PC-9 (cell line): ENCODE measurements around the gene STAB2. TPM values are rescaled to one million over a fixed set of nuclear protein-coding genes. Genes with fewer than 3 reads are reported as not detected.

ENCODE experiments used
- BruUV-seq: library from RNA; stranded (reverse); fragments of 400-500 nt; replicated peaks from 2 replicates; lab custom pipeline; 2021; lab: Mats Ljungman, UMichigan
- CTCF ChIA-PET: fragments of 300-600 bp; sonication (Branson Sonifier 250); formaldehyde crosslinking; loops from one replicate; lab custom pipeline; 2022; ENCODE audit warnings: antibody characterized with exemption; lab: Charles Lee
- POLR2A ChIA-PET: fragments of 300-600 bp; sonication (Branson Sonifier 250); formaldehyde crosslinking; loops from one replicate; lab custom pipeline; 2022; ENCODE audit warnings: antibody characterized with exemption; ENCODE audit not compliant: unreplicated experiment; lab: Charles Lee
- DNase-seq, 2 experiments: peaks; one replicate each; pipeline versions ENCODE4 v3.0.0 to v3.0.0-alpha.2; 2015 to 2022; ENCODE audit warnings: mixed read lengths in 1 of 2
- H2AFZ ChIP-seq: fragments of 200-600 bp; sonication (generic); 2 replicates; pipeline ENCODE4 v1.8.1; 2017; ENCODE audit warnings: antibody characterized with exemption
- H3F3A ChIP-seq: fragments of 200-600 bp; sonication (generic); 2 replicates; pipeline ENCODE4 v1.8.1; 2017; ENCODE audit warnings: antibody characterized with exemption, mild to moderate bottlenecking, low read depth; ENCODE audit not compliant: insufficient read depth
- H3K27ac ChIP-seq: fragments of 200-600 bp; sonication (generic); 2 replicates; pipeline ENCODE4 v1.6.1; 2016; ENCODE audit warnings: mixed run types
- H3K27me3 ChIP-seq: fragments of 200-600 bp; sonication (generic); 2 replicates; pipeline ENCODE4 v1.6.1; 2016; ENCODE audit warnings: low read depth, mixed run types; ENCODE audit not compliant: insufficient read depth
- H3K36me3 ChIP-seq: fragments of 200-600 bp; sonication (generic); 2 replicates; pipeline ENCODE4 v1.6.1; 2016; ENCODE audit warnings: low read depth, mixed run types
- H3K4me1 ChIP-seq: fragments of 200-600 bp; sonication (generic); replicated peaks from 2 replicates; pipeline ENCODE4 v1.6.1; 2016; ENCODE audit warnings: mixed run types; ENCODE audit not compliant: insufficient read depth
- H3K4me2 ChIP-seq: fragments of 200-600 bp; sonication (generic); 2 replicates; pipeline ENCODE4 v1.6.1; 2017; ENCODE audit warnings: mixed run types
- H3K4me3 ChIP-seq: fragments of 200-600 bp; sonication (generic); 2 replicates; pipeline ENCODE4 v1.6.1; 2016; ENCODE audit warnings: mixed run types
- H3K79me2 ChIP-seq: fragments of 200-600 bp; sonication (generic); 2 replicates; pipeline ENCODE4 v1.6.1; 2017; ENCODE audit warnings: low read depth, mixed run types
- H3K9me2 ChIP-seq: fragments of 200-600 bp; sonication (generic); 2 replicates; pipeline ENCODE4 v1.8.1; 2017; ENCODE audit warnings: mild to moderate bottlenecking; ENCODE audit not compliant: insufficient read depth
- H3K9me3 ChIP-seq: fragments of 200-600 bp; sonication (generic); 2 replicates; pipeline ENCODE4 v1.8.1; 2016; ENCODE audit warnings: low read depth; ENCODE audit not compliant: insufficient read depth
- H4K20me1 ChIP-seq: fragments of 200-600 bp; sonication (generic); 2 replicates; pipeline ENCODE4 v1.8.1; 2017; ENCODE audit not compliant: insufficient read depth
- CTCF ChIP-seq: fragments of 200-600 bp; sonication (generic); conservative IDR thresholded peaks from 2 replicates; pipeline ENCODE4 v1.6.1; 2017; ENCODE audit warnings: mixed run types, antibody characterized with exemption, mild to moderate bottlenecking, moderate library complexity
- EZH2 ChIP-seq: fragments of 200-600 bp; sonication (generic); IDR thresholded peaks from 2 replicates; pipeline ENCODE4 v1.8.0; 2017; ENCODE audit warnings: antibody characterized with exemption, low read depth
- intact Hi-C: fragments of 100-400 bp; cut with micrococcal nuclease; formaldehyde crosslinking; loops from one replicate; pipeline ENCODE4 v1.10.0; 2022; ENCODE audit not compliant: unreplicated experiment
- total RNA-seq: library from RNA; stranded (reverse); gene quantifications from 2 replicates; pipeline ENCODE4 v1.2.3, GENCODE V29; 2021

The STAB2 gene
- total RNA-seq, 1 experiment from 2014 or later = not detected

DNA sequence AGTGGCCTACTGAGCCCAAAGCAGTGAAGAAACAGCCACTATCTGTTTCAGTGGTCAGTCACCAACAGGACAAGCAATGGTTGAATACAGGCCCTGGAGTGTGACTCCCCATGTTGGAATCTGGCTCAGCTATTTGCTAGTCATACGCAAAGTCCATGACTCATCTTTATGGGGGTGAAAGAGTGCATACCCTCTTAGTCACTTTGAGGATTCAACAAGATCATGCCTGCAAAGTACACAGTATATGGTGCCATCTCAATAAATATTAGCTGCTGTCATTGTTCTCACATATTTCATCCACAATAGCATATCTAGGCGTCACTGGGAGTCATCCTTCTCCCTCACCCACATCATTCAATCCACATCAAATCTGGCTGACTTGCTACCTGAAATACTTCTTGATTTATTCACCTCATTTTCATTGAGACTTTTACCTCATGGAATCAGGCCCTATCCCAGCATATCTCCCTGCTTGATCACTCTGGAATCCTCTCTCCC, 26.4 kb upstream of the STAB2 start:
- Histone ChIP-seq H3K4me3 (no peak overlapping the region), H2AFZ (no peak overlapping the region), H3K9me2 (no peaks in the 10 kb centered on the region), H3K4me2 (peak overlapping the region; percentile 29; the same call in 1 of the 2 replicates), H3K9me3 (peaks cover 6% of the 10 kb centered on the region), H3K36me3 (no peaks in the 10 kb centered on the region), H3K27ac (peak overlapping the region; percentile 43), H3K79me2 (no peaks in the 10 kb centered on the region), H3K27me3 (no peaks in the 10 kb centered on the region), H3K4me1 (peaks cover 14% of the 10 kb centered on the region), H4K20me1 (no peaks in the 10 kb centered on the region), H3F3A (no peaks in the 10 kb centered on the region)
- ChIA-PET CTCF (interaction anchor here (0.6 kb wide), 1 partner anchor 515 kb away, joined by 3 read pairs; no protein-coding TSS in a partner anchor), POLR2A (interaction anchor here (0.6 kb wide), 1 partner anchor 560 kb away, joined by 8 read pairs; no protein-coding TSS in a partner anchor)
- no TSS peak for BruUV-seq
- intact Hi-C loops = loop anchor here (2.0 kb wide), 1 partner anchor 280 kb away; the partner anchor contains the start of gene NT5DC3
- DNase-seq = peak; percentile 67 to 91
- TF ChIP-seq CTCF (no peak), EZH2 (no peak)

GRCh38 chr12:103561174-103561573, 25.9 kb upstream of the STAB2 start:
- Histone ChIP-seq H3K4me3 (no peak overlapping the region), H3K4me1 (peaks cover 14% of the 10 kb centered on the region), H3K27me3 (no peaks in the 10 kb centered on the region), H3K4me2 (peak overlapping the region; percentile 29; the same call in 1 of the 2 replicates), H3K36me3 (no peaks in the 10 kb centered on the region), H3K9me3 (peaks cover 11% of the 10 kb centered on the region), H4K20me1 (no peaks in the 10 kb centered on the region), H3K9me2 (no peaks in the 10 kb centered on the region), H3K79me2 (no peaks in the 10 kb centered on the region), H3K27ac (peak overlapping the region; percentile 43), H3F3A (no peaks in the 10 kb centered on the region), H2AFZ (no peak overlapping the region)
- DNase-seq = peak in 1 of 2 experiments; percentile 15
- CTCF ChIA-PET = interaction anchor here (0.6 kb wide), 1 partner anchor 516 kb away, joined by 3 read pairs; no protein-coding TSS in a partner anchor
- BruUV-seq = TSS peak; percentile 50
- POLR2A ChIA-PET = interaction anchor here (0.6 kb wide), 1 partner anchor 560 kb away, joined by 8 read pairs; no protein-coding TSS in a partner anchor
- intact Hi-C loops = loop anchor here (2.0 kb wide), 1 partner anchor 280 kb away; the partner anchor contains the start of gene NT5DC3
- TF ChIP-seq CTCF (no peak), EZH2 (no peak)

GRCh38 chr12:103566398-103566797, 20.7 kb upstream of the STAB2 start:
- CTCF ChIA-PET = no interaction called here
- peaks cover 14% of the 10 kb centered on the region; the same call in 1 of the 2 replicates for H3K9me3 ChIP-seq

More at GRCh38 chr12:103566398-103566797, 20.7 kb upstream of the STAB2 start:
- Histone ChIP-seq H3K27ac (no peak overlapping the region), H3K4me3 (no peak overlapping the region), H3K9me2 (no peaks in the 10 kb centered on the region), H3K27me3 (peaks cover 14% of the 10 kb centered on the region; the same call in 1 of the 2 replicates), H3F3A (no peaks in the 10 kb centered on the region), H4K20me1 (no peaks in the 10 kb centered on the region), H3K79me2 (no peaks in the 10 kb centered on the region), H3K36me3 (no peaks in the 10 kb centered on the region), H3K4me2 (no peak overlapping the region), H3K4me1 (no peaks in the 10 kb centered on the region), H2AFZ (no peak overlapping the region)
- POLR2A ChIA-PET = no interaction called here
- intact Hi-C loops = no loop called here
- TF ChIP-seq EZH2 (no peak), CTCF (no peak)
- no peak for DNase-seq
- no TSS peak for BruUV-seq
